DOHH2 (cell line): ENCODE data around the gene ERG28.
"Not testable (repeated sequence)": the region's sequence is repeated elsewhere in the genome, so short reads cannot be mapped to it uniquely, and the experiment has no call there.

ENCODE experiments used
- EZH2phosphoT487 ChIP-seq: fragments of 200-600 bp; sonication (generic); IDR thresholded peaks from 2 replicates; pipeline ENCODE4 v1.6.1; 2017; ENCODE audit warnings: borderline replicate concordance, mild to moderate bottlenecking, antibody characterized with exemption, low read length, moderate library complexity, mixed read lengths
- TF ChIP-seq, protein P1 (sequence below): fragments of 200-600 bp; sonication (generic); IDR thresholded peaks from one replicate; pipeline ENCODE4 v1.5.1; 2014; ENCODE audit warnings: antibody characterized with exemption, mild to moderate bottlenecking, low read depth, low read length; ENCODE audit not compliant: poor library complexity, severe bottlenecking

DNA sequence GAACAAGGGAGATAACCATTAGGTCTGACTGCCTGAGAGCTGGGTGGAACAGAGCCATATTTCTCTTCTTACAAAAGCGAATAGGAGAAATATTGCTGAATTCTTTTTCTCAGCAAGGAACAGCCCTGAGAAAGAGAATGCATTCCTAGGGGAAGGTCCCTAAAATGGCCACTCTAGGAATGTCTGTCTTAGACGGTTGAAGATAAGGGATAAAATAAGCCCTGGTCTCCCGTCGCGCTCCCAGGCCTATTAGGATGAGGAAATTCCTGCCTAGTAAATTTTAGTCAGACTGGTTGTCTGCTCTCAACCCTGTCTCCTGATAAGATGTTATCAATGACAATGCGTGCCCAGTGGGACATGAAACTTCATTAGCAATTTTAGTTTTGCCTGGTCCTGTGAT, 34.3 kb upstream of the ERG28 start:
- TF ChIP-seq, protein P1, sequence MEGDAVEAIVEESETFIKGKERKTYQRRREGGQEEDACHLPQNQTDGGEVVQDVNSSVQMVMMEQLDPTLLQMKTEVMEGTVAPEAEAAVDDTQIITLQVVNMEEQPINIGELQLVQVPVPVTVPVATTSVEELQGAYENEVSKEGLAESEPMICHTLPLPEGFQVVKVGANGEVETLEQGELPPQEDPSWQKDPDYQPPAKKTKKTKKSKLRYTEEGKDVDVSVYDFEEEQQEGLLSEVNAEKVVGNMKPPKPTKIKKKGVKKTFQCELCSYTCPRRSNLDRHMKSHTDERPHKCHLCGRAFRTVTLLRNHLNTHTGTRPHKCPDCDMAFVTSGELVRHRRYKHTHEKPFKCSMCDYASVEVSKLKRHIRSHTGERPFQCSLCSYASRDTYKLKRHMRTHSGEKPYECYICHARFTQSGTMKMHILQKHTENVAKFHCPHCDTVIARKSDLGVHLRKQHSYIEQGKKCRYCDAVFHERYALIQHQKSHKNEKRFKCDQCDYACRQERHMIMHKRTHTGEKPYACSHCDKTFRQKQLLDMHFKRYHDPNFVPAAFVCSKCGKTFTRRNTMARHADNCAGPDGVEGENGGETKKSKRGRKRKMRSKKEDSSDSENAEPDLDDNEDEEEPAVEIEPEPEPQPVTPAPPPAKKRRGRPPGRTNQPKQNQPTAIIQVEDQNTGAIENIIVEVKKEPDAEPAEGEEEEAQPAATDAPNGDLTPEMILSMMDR = not testable (repeated sequence)
- TF ChIP-seq EZH2phosphoT487 = not testable (repeated sequence)
